H1 (cell line): ENCODE measurements around the gene ADGRV1. TPM values are rescaled to one million over a fixed set of nuclear protein-coding genes. Genes with fewer than 3 reads are reported as not detected.

Source experiments
- CTCF ChIA-PET: fragments of 300-600 bp; sonication (Branson Sonifier 250); formaldehyde crosslinking; loops from one replicate; lab custom pipeline; 2021; ENCODE audit not compliant: partially characterized antibody; lab: Charles Lee
- POLR2A ChIA-PET: fragments of 300-600 bp; sonication (Branson Sonifier 250); formaldehyde crosslinking; loops from one replicate; lab custom pipeline; 2021; ENCODE audit warnings: inconsistent platforms; ENCODE audit not compliant: partially characterized antibody; lab: Charles Lee
- DNase-seq, 2 experiments: peaks; one replicate each; pipeline versions ENCODE4 v3.0.0 to v3.0.0-alpha.2; 2010 to 2022; ENCODE audit warnings: low spot score in 2 of 2, low read depth in 1 of 2, mixed read lengths in 1 of 2
- FAIRE-seq: peaks from 2 replicates; lab custom pipeline; 2011; peaks lifted over from hg19 to GRCh38; lab: Jason Lieb, UNC
- H2AFZ ChIP-seq: 2 replicates; pipeline ENCODE4 v1.8.1; 2012; ENCODE audit warnings: low read length, inconsistent platforms
- H2AK5ac ChIP-seq: 2 replicates; pipeline ENCODE4 v1.6.1; 2013; ENCODE audit warnings: low read depth, low read length
- H2BK120ac ChIP-seq: replicated peaks from 2 replicates; pipeline ENCODE3; 2013; ENCODE audit warnings: low read depth, low read length, inconsistent platforms
- H2BK12ac ChIP-seq: 2 replicates; pipeline ENCODE4 v1.6.1; 2013; ENCODE audit warnings: low read depth, low read length
- H2BK15ac ChIP-seq: 2 replicates; pipeline ENCODE4 v1.6.1; 2013; ENCODE audit warnings: low read length
- H2BK20ac ChIP-seq: 2 replicates; pipeline ENCODE4 v1.6.1; 2013; ENCODE audit warnings: low read length
- H2BK5ac ChIP-seq: 2 replicates; pipeline ENCODE4 v1.6.1; 2013; ENCODE audit warnings: low read depth, low read length
- H3K14ac ChIP-seq: 2 replicates; pipeline ENCODE4 v1.6.1; 2013; ENCODE audit warnings: inconsistent platforms; ENCODE audit not compliant: insufficient read length
- H3K18ac ChIP-seq: 2 replicates; pipeline ENCODE4 v1.6.1; 2013; ENCODE audit warnings: low read length; ENCODE audit errors: extremely low read depth
- H3K23ac ChIP-seq: 2 replicates; pipeline ENCODE4 v1.6.1; 2013; ENCODE audit warnings: inconsistent platforms; ENCODE audit not compliant: insufficient read length
- H3K23me2 ChIP-seq: 2 replicates; pipeline ENCODE4 v1.6.1; 2013; ENCODE audit warnings: low read depth, low read length
- H3K27ac ChIP-seq: 2 replicates; pipeline ENCODE4 v1.6.1; 2011; ENCODE audit warnings: low read depth, low read length, inconsistent platforms
- H3K27me3 ChIP-seq, 4 experiments: replicated peaks in 1 of 4; 1 replicate in 1 of 4; 2 replicates in 3 of 4; pipeline versions ENCODE4 v1.6.1 to v1.8.1; 2011 to 2013; ENCODE audit warnings: low read length in 3 of 4, mild to moderate bottlenecking in 3 of 4, inconsistent platforms in 2 of 4, mixed read lengths in 2 of 4, moderate library complexity in 1 of 4; ENCODE audit not compliant: control insufficient read depth in 3 of 4, insufficient read depth in 3 of 4; ENCODE audit errors: extremely low read depth in 1 of 4
- H3K36me3 ChIP-seq, 4 experiments: 2 replicates each; pipeline versions ENCODE4 v1.6.1 to v1.8.1; 2011 to 2013; ENCODE audit warnings: mild to moderate bottlenecking in 4 of 4, low read length in 3 of 4, moderate library complexity in 2 of 4, control low read depth in 1 of 4, inconsistent platforms in 1 of 4; ENCODE audit not compliant: insufficient read depth in 4 of 4, control insufficient read depth in 2 of 4
- H3K4ac ChIP-seq: replicated peaks from 2 replicates; pipeline ENCODE3; 2013; ENCODE audit warnings: low read length, low read depth, mixed read lengths, inconsistent platforms; ENCODE audit not compliant: insufficient read length
- H3K4me1 ChIP-seq, 4 experiments: replicated peaks in 1 of 4; 1 replicate in 1 of 4; 2 replicates in 3 of 4; pipeline versions ENCODE4 v1.6.1 to v1.8.1; 2011 to 2013; ENCODE audit warnings: low read length in 3 of 4, inconsistent platforms in 2 of 4, mixed read lengths in 1 of 4; ENCODE audit not compliant: insufficient read depth in 4 of 4, control insufficient read depth in 3 of 4
- H3K4me2 ChIP-seq, 2 experiments: 2 replicates each; pipeline versions ENCODE4 v1.6.1 to v1.8.1; 2011 to 2013; ENCODE audit warnings: low read depth in 2 of 2, low read length in 2 of 2, control low read depth in 1 of 2, inconsistent platforms in 1 of 2, mild to moderate bottlenecking in 1 of 2; ENCODE audit not compliant: insufficient read depth in 1 of 2
- H3K4me3 ChIP-seq, 4 experiments: fragments of 200-600, 300-600 bp in 1 of 4; sonication (generic), shearing (Covaris generic), sonication (Bioruptor Twin) in 1 of 4; 2 replicates each; pipeline versions ENCODE4 v1.5.1 to v1.8.1; 2011 to 2016; ENCODE audit warnings: low read length in 4 of 4, low read depth in 3 of 4, control low read depth in 2 of 4, inconsistent platforms in 2 of 4, mild to moderate bottlenecking in 2 of 4, mixed read lengths in 1 of 4, moderate library complexity in 1 of 4; ENCODE audit not compliant: insufficient read depth in 2 of 4; ENCODE audit errors: extremely low read depth in 1 of 4
- H3K56ac ChIP-seq: replicated peaks from 2 replicates; pipeline ENCODE3; 2013; ENCODE audit warnings: low read depth, mild to moderate bottlenecking, mixed read lengths, low read length, inconsistent platforms; ENCODE audit not compliant: insufficient read length
- H3K79me1 ChIP-seq: 2 replicates; pipeline ENCODE4 v1.6.1; 2013; ENCODE audit warnings: low read depth, low read length, control low read depth
- H3K79me2 ChIP-seq, 2 experiments: 2 replicates each; pipeline versions ENCODE4 v1.6.1 to v1.8.1; 2012 to 2013; ENCODE audit warnings: low read length in 2 of 2, mild to moderate bottlenecking in 2 of 2, inconsistent platforms in 1 of 2; ENCODE audit not compliant: insufficient read depth in 2 of 2, control insufficient read depth in 1 of 2
- H3K9ac ChIP-seq, 4 experiments: replicated peaks in 1 of 4; 1 replicate in 1 of 4; 2 replicates in 3 of 4; pipeline versions ENCODE4 v1.6.1 to v1.8.1; 2011 to 2013; ENCODE audit warnings: low read depth in 3 of 4, low read length in 3 of 4, control low read depth in 2 of 4, mild to moderate bottlenecking in 2 of 4, moderate library complexity in 2 of 4, inconsistent platforms in 1 of 4; ENCODE audit errors: extremely low read depth in 1 of 4
- H3K9me3 ChIP-seq, 2 experiments: 2 replicates each; pipeline versions ENCODE4 v1.6.1 to v1.8.1; 2012 to 2013; ENCODE audit warnings: mild to moderate bottlenecking in 2 of 2, moderate library complexity in 2 of 2, control low read depth in 1 of 2, inconsistent platforms in 1 of 2, low read depth in 1 of 2, low read length in 1 of 2, mixed read lengths in 1 of 2; ENCODE audit not compliant: insufficient read depth in 2 of 2
- H4K20me1 ChIP-seq, 2 experiments: replicated peaks in 1 of 2; 2 replicates each; pipeline versions ENCODE3 to v1.8.1; 2011 to 2013; ENCODE audit warnings: inconsistent platforms in 2 of 2, low read length in 2 of 2, mild to moderate bottlenecking in 1 of 2; ENCODE audit not compliant: insufficient read depth in 2 of 2, control insufficient read depth in 1 of 2
- H4K5ac ChIP-seq: 2 replicates; pipeline ENCODE4 v1.6.1; 2013; ENCODE audit warnings: low read length, low read depth, mixed read lengths, inconsistent platforms; ENCODE audit not compliant: insufficient read length
- H4K8ac ChIP-seq: 2 replicates; pipeline ENCODE4 v1.8.0; 2013; ENCODE audit warnings: mild to moderate bottlenecking, moderate library complexity, low read length, inconsistent platforms; ENCODE audit not compliant: insufficient read depth; ENCODE audit errors: extremely low read depth
- H4K91ac ChIP-seq: replicated peaks from 2 replicates; pipeline ENCODE3; 2013; ENCODE audit warnings: low read length, mixed read lengths, inconsistent platforms; ENCODE audit not compliant: insufficient read length
- ATF2 ChIP-seq: IDR thresholded peaks from 2 replicates; pipeline ENCODE4 v1.6.1; 2012; ENCODE audit warnings: low read length, inconsistent platforms
- BCL11A ChIP-seq, 2 experiments: IDR thresholded peaks; one replicate each; pipeline ENCODE4 v1.6.1; 2011; ENCODE audit warnings: low read depth in 2 of 2, low read length in 2 of 2, mild to moderate bottlenecking in 2 of 2
- CBX8 ChIP-seq: fragments of 300-800, 300-1000 bp; sonication (generic); IDR thresholded peaks from 2 replicates; pipeline ENCODE4 v1.7.1; 2016; ENCODE audit warnings: low read depth, low read length, borderline replicate concordance
- CEBPB ChIP-seq: IDR thresholded peaks from 2 replicates; pipeline ENCODE4 v1.6.1; 2012; ENCODE audit warnings: low read depth, low read length
- CHD1 ChIP-seq: IDR thresholded peaks from 2 replicates; pipeline ENCODE4 v1.6.1; 2012; ENCODE audit warnings: low read depth, low read length, improper control_type of control experiment
- EZH2 ChIP-seq: fragments of 200-600 bp; sonication (generic); IDR thresholded peaks from 2 replicates; pipeline ENCODE4 v1.7.1; 2012; ENCODE audit warnings: low read depth, mild to moderate bottlenecking, moderate library complexity, low read length, inconsistent platforms; ENCODE audit not compliant: severe bottlenecking
- JUND ChIP-seq: IDR thresholded peaks from 2 replicates; pipeline ENCODE4 v1.6.1; 2011; ENCODE audit warnings: mild to moderate bottlenecking, improper control_type of control experiment, low read length
- MAX ChIP-seq: IDR thresholded peaks from 2 replicates; pipeline ENCODE4 v1.6.1; 2012; ENCODE audit warnings: inconsistent platforms
- PHF8 ChIP-seq: fragments of 200-600 bp; sonication (generic); conservative IDR thresholded peaks from 2 replicates; pipeline ENCODE4 v1.7.1; 2012; ENCODE audit warnings: low read depth, mild to moderate bottlenecking, inconsistent platforms, low read length, moderate library complexity
- POLR2AphosphoS5 ChIP-seq: IDR thresholded peaks from 2 replicates; pipeline ENCODE4 v1.6.1; 2011; ENCODE audit warnings: low read depth, low read length
- SIN3A ChIP-seq, 2 experiments: IDR thresholded peaks in 1 of 2; conservative IDR thresholded peaks in 1 of 2; 2 replicates each; pipeline ENCODE4 v1.6.1; 2011 to 2012; ENCODE audit warnings: low read length in 2 of 2, improper control_type of control experiment in 1 of 2, low read depth in 1 of 2, mild to moderate bottlenecking in 1 of 2
- TBP ChIP-seq: IDR thresholded peaks from 2 replicates; pipeline ENCODE4 v1.6.1; 2011; ENCODE audit warnings: low read depth, low read length, improper control_type of control experiment
- WGBS, 2 experiments: shearing (Covaris generic) in 1 of 2; methylation state at CpG; one replicate each; pipeline versions ENCODE4 v1.1.6 to v1.1.7; 2013 to 2015; ENCODE audit warnings: low lambda C conversion rate in 2 of 2, mixed read lengths in 2 of 2, inconsistent platforms in 1 of 2, low coverage in 1 of 2, missing lambda C conversion rate in 1 of 2; ENCODE audit not compliant: insufficient replicate concordance in 2 of 2, insufficient coverage in 1 of 2, insufficient read length in 1 of 2; ENCODE audit errors: extremely low coverage in 1 of 2, missing lambda C conversion rate in 1 of 2; 5-methylcytosine and 5-hydroxymethylcytosine counted together
- polyA plus RNA-seq, 7 experiments: library from polyadenylated mRNA; depleted of rRNA in 3 of 7; stranded (reverse) in 5 of 7; unstranded in 2 of 7; fragments of >200 nt in 5 of 7; fragments of 200-250 nt in 2 of 7; gene quantifications; 1 replicate in 5 of 7; 2 replicates in 1 of 7; 4 replicates in 1 of 7; pipeline versions ENCODE4 v1.2.1 to v1.2.3, GENCODE V29; 2011 to 2013; ENCODE audit warnings: missing spikeins in 2 of 7, mixed read lengths in 2 of 7
- total RNA-seq: library from RNA; stranded (reverse); fragmentation: NEBNext Ultra II Directional; extraction: Animal tissue kit (Norgen Biotek cat#: 25700); gene quantifications from 2 replicates; pipeline ENCODE4 v1.2.1, GENCODE V29; 2021

ADGRV1 gene
- total and polyA plus RNA-seq, 2 of the 8 experiments (the other 6 are each of a cell fraction or from before 2014, with no cell fraction given): 53.1 to 62.2 TPM

DNA sequence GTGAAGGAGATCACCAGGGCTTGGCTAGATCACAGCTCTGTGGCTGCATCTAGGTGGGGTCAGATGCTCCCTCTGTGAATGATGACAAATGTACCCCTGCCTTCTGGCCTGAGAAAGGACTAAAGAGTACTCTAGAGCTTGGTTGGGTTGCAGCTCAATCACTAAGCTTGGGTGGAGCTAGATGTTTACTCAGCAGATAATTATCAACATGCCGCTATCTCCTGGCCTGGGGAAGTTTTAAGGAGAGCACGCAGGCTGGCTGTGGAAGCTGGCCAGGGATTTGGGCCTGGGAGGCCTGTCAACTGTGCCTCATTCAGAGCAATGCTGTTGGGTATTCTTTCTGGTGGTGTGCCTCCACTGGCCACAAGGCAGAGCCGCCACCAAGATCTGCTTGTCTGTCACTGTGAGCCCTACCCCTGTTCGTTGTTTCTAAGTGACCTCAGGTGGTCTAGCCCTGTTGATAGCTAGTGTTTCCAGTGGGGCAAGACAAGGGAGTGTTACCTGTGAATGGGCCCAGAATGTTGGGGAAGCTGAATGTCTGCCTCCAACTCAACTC, 181.7 kb downstream of the ADGRV1 start:
- Histone ChIP-seq H3K79me2 (peaks cover 0 to 3% of the 10 kb centered on the region in 2 experiments; a peak in 2 of 4 replicates), H2BK120ac (no peak overlapping the region), H2AFZ (no peak overlapping the region), H2BK20ac (no peak overlapping the region), H3K23me2 (no peaks in the 10 kb centered on the region), H4K8ac (no peak overlapping the region), H2BK5ac (no peak overlapping the region), H3K56ac (no peak overlapping the region), H3K27ac (no peak overlapping the region), H3K9me3 (no peaks in the 10 kb centered on the region), H3K4me2 (no peak overlapping the region), H4K5ac (no peak overlapping the region), H2BK12ac (no peak overlapping the region), H3K4ac (no peak overlapping the region), H3K9ac (no peak overlapping the region), H3K18ac (no peak overlapping the region), H3K27me3 (no peaks in the 10 kb centered on the region), H2BK15ac (no peak overlapping the region), H2AK5ac (no peak overlapping the region), H3K23ac (no peak overlapping the region), H3K4me3 (no peak overlapping the region), H4K20me1 (peaks cover 0 to 2% of the 10 kb centered on the region in 2 experiments), H3K4me1 (no peaks in the 10 kb centered on the region; a peak in 1 of 7 replicates), H3K14ac (no peak overlapping the region), H4K91ac (no peak overlapping the region), H3K36me3 (peaks cover 0 to 23% (median 5%) of the 10 kb centered on the region in 4 experiments; a peak in 4 of 8 replicates), H3K79me1 (no peaks in the 10 kb centered on the region; the same call in 1 of the 2 replicates)
- no peak for DNase-seq
- ChIA-PET POLR2A (no interaction called here), CTCF (interaction anchor here (0.6 to 1.3 kb wide), 4 partner anchors 16 to 1798 kb away, joined by 4 to 6 read pairs (median 5); no protein-coding TSS in a partner anchor)
- 89% methylated on average over 4 of the region's 4 CpGs; no CpG with 5 or more reads in 1 of the 2 experiments for WGBS, 2 experiments
- FAIRE-seq: no peak
- TF ChIP-seq JUND (no peak), CBX8 (no peak), EZH2 (no peak), ATF2 (no peak), CHD1 (no peak), TBP (no peak), BCL11A (IDR thresholded peaks at IDR 0.05; ENCODE audit: low read depth in 2 of 2, low read length in 2 of 2) (no peak), SIN3A (conservative IDR thresholded peaks at IDR 0.05 in 1 of 2, IDR thresholded peaks at IDR 0.05 in 1 of 2; ENCODE audit: low read depth in 1 of 2, low read length in 2 of 2) (no peak), PHF8 (no peak), CEBPB (no peak), MAX (no peak), POLR2AphosphoS5 (no peak)
